A549 treated with RU486 at 1 μM for 4 hours (cell line): Measurements from ENCODE around the gene S1PR5. TPM values are rescaled to one million over a fixed set of nuclear protein-coding genes. Genes with fewer than 3 reads are reported as not detected.

Source experiments
- total RNA-seq: library from RNA; stranded (reverse); fragments of 200-300 nt; extraction: Qiagen RNA extraction; gene quantifications from 5 replicates; pipeline ENCODE4 v1.2.3, GENCODE V29; 2022; ENCODE audit warnings: low read depth

S1PR5 gene
- total RNA-seq: 2.0 to 3.0 TPM (median 2.5 TPM) in 5 replicates

GRCh38 chr19:10517361-10517759 lies at the start of gene S1PR5:
S1PR5 (minus strand) TSS chr19:10517447; CDS start chr19:10515011, 2,436 bp downstream.

GRCh38 chr19:10565567-10566407 lies 48.5 kb upstream of the S1PR5 start, which contains the start of gene KRI1:
KRI1 (minus strand) TSS chr19:10566010; CDS start chr19:10565999, 11 bp downstream.

DNA sequence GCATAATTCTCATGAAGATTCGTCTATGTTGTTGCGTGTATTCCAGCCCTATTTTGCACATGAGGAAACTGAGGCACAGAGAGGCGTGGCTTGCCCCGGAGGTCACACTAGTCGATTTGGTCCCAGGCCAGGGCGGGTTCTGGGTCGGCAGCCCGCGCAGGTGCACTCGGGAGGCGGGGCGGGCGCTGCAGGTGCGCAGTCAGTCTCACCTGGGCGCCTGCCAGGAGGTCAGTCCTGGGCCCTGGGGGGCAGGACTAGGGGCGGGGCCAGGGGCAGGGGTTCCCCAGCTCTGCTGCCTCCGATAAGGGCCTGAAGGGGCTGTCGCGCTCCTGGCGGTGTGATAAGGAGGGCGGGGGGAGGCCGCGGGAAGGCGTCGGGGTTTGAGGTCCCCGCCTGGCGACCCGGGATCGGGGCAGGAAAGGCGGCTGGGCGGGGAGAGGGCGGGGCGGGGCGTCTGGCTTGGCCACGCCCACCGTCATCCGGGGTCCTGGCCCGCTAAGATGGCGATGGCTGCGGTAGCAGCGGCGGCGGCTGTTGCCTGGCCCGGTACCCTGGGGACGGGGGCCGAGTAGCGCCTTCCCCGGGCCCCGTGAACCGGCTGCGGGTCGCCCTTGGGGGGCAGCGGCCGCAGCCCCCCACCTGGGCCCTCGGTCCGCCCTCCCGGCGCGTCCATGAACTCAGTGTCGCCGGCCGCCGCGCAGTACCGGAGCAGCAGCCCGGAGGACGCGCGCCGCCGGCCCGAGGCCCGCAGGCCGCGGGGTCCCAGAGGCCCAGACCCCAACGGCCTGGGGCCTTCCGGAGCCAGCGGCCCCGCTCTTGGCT lies 26.4 kb upstream of the S1PR5 start, which contains the start of gene ATG4D:
Gene ATG4D, plus strand, starts transcription at position 485 of the 822 bp plus-strand sequence. Its CDS starts 187 bp downstream, at position 672.

GRCh38 chr19:10503002-10503789 lies 14.1 kb downstream of the S1PR5 start, which contains the start of gene KEAP1:
KEAP1 (minus strand) TSS chr19:10503356; CDS start chr19:10500033, 3,323 bp downstream.

Other genes with a start within 250 kb of the S1PR5 start
- gene ICAM1, start 246.3 kb downstream of the S1PR5 start, total RNA-seq: 4.2 to 6.4 TPM (median 5.1 TPM) in 5 replicates
- 0.10 to 0.12 TPM in 2 of 5 replicates, not detected in the others for gene ICAM4, start 230.5 kb downstream of the S1PR5 start, total RNA-seq
- gene ICAM5, start 227.5 kb downstream of the S1PR5 start, total RNA-seq: 0.42 to 1.2 TPM (median 0.78 TPM) in 5 replicates
- 1.2 to 4.1 TPM (median 1.8 TPM) in 5 replicates for gene ZGLP1, start 207.6 kb downstream of the S1PR5 start, total RNA-seq
- gene FDX2, start 201.4 kb downstream of the S1PR5 start, total RNA-seq: 22.1 to 41.4 TPM (median 33.1 TPM) in 5 replicates
- gene RAVER1, start 183.9 kb downstream of the S1PR5 start, total RNA-seq: 19.7 to 31.8 TPM (median 26.2 TPM) in 5 replicates
- gene ICAM3, start 177.8 kb downstream of the S1PR5 start, total RNA-seq: 6.5 to 11.4 TPM (median 8.8 TPM) in 5 replicates
- gene TYK2, start 136.9 kb downstream of the S1PR5 start, total RNA-seq: 25.9 to 44.4 TPM (median 43.3 TPM) in 5 replicates
- 163 to 208 TPM (median 188 TPM) in 5 replicates for gene CDC37, start 113.9 kb downstream of the S1PR5 start, total RNA-seq
- 4.2 to 5.2 TPM (median 4.2 TPM) in 5 replicates for gene PDE4A, start 96.9 kb downstream of the S1PR5 start, total RNA-seq
- 51.6 to 75.8 TPM (median 59.7 TPM) in 5 replicates for gene KEAP1, start 14.1 kb downstream of the S1PR5 start, total RNA-seq
- gene ATG4D, start 26.5 kb upstream of the S1PR5 start, total RNA-seq: 16.7 to 24.8 TPM (median 20.3 TPM) in 5 replicates
- 16.5 to 19.6 TPM (median 18.3 TPM) in 5 replicates for gene KRI1, start 48.6 kb upstream of the S1PR5 start, total RNA-seq
- gene CDKN2D, start 51.5 kb upstream of the S1PR5 start, total RNA-seq: 4.2 to 6.2 TPM (median 5.3 TPM) in 5 replicates
- 28.1 to 60.3 TPM (median 41.5 TPM) in 5 replicates for gene AP1M2, start 69.9 kb upstream of the S1PR5 start, total RNA-seq
- 6.4 to 8.0 TPM (median 7.2 TPM) in 5 replicates for gene SLC44A2, start 108.1 kb upstream of the S1PR5 start, total RNA-seq
- 159 to 175 TPM (median 167 TPM) in 5 replicates for gene ILF3, start 136.9 kb upstream of the S1PR5 start, total RNA-seq
- gene QTRT1, start 184.0 kb upstream of the S1PR5 start, total RNA-seq: 27.4 to 34.5 TPM (median 32.1 TPM) in 5 replicates
- 45.9 to 59.1 TPM (median 54.1 TPM) in 5 replicates for gene DNM2, start 200.6 kb upstream of the S1PR5 start, total RNA-seq